ENCODE measurements around the gene NTRK3.

Gene NTRK3

GRCh38 chr15:88179562-88179961 lies 77.0 kb downstream of the NTRK3 start:
- DNase-seq (ENCODE audit: low read depth) = no peak

GRCh38 chr15:88178631-88179030 lies 77.9 kb downstream of the NTRK3 start:
- no peak for DNase-seq (ENCODE audit: low read depth)

- no peak for DNase-seq (ENCODE audit: low read depth)
These were observed 79.1 kb downstream of the NTRK3 start for GRCh38 chr15:88177451-88177850.

GRCh38 chr15:88174571-88174970 lies 82.0 kb downstream of the NTRK3 start:
- no peak for DNase-seq (ENCODE audit: low read depth)

GRCh38 chr15:88166082-88166993 lies 90.2 kb downstream of the NTRK3 start:
- DNase-seq (ENCODE audit: low read depth) = no peak

- no peak for DNase-seq (ENCODE audit: low read depth)
These were observed 94.9 kb downstream of the NTRK3 start for GRCh38 chr15:88161636-88162035.

- DNase-seq (ENCODE audit: low read depth) = no peak
These were observed 101.2 kb downstream of the NTRK3 start for GRCh38 chr15:88155310-88155709.

GRCh38 chr15:88152672-88153071 lies 103.9 kb downstream of the NTRK3 start:
- DNase-seq (ENCODE audit: low read depth) = no peak

- DNase-seq (ENCODE audit: low read depth) = no peak
These were observed 108.8 kb downstream of the NTRK3 start for GRCh38 chr15:88147760-88148159.

GRCh38 chr15:88144921-88145653 lies 111.5 kb downstream of the NTRK3 start:
- DNase-seq (ENCODE audit: low read depth) = no peak

GRCh38 chr15:88142121-88142520 lies 114.4 kb downstream of the NTRK3 start:
- no peak for DNase-seq (ENCODE audit: low read depth)

GRCh38 chr15:88141269-88141889 lies 115.2 kb downstream of the NTRK3 start:
- no peak for DNase-seq (ENCODE audit: low read depth)

GRCh38 chr15:88140398-88140797 lies 116.1 kb downstream of the NTRK3 start:
- DNase-seq (ENCODE audit: low read depth) = no peak

GRCh38 chr15:88139936-88140335 lies 116.6 kb downstream of the NTRK3 start:
- no peak for DNase-seq (ENCODE audit: low read depth)

GRCh38 chr15:88133795-88134194 lies 122.7 kb downstream of the NTRK3 start:
- no peak for DNase-seq (ENCODE audit: low read depth)

GRCh38 chr15:88132499-88132898 lies 124.0 kb downstream of the NTRK3 start:
- no peak for DNase-seq (ENCODE audit: low read depth)

GRCh38 chr15:88131937-88132336 lies 124.6 kb downstream of the NTRK3 start:
- DNase-seq (ENCODE audit: low read depth) = no peak

- DNase-seq (ENCODE audit: low read depth) = no peak
These were observed 129.1 kb downstream of the NTRK3 start for GRCh38 chr15:88127432-88127790.

- DNase-seq (ENCODE audit: low read depth) = no peak
These were observed 129.7 kb downstream of the NTRK3 start for GRCh38 chr15:88126695-88127431.

GRCh38 chr15:88125576-88125975 lies 131.0 kb downstream of the NTRK3 start:
- DNase-seq (ENCODE audit: low read depth) = no peak

GRCh38 chr15:88124199-88124598 lies 132.3 kb downstream of the NTRK3 start:
- no peak for DNase-seq (ENCODE audit: low read depth)

- DNase-seq (ENCODE audit: low read depth) = no peak
These were observed 134.5 kb downstream of the NTRK3 start for GRCh38 chr15:88121968-88122530.
